SU-DHL-6 (cell line): ENCODE results near the gene LRRFIP1.

Experiments used
- H2AFZ ChIP-seq: fragments of 200-600 bp; sonication (generic); 2 replicates; pipeline ENCODE4 v1.6.1; 2014; ENCODE audit warnings: low read depth, mild to moderate bottlenecking, moderate library complexity, mixed read lengths, antibody characterized with exemption, low read length; ENCODE audit not compliant: severe bottlenecking
- H3F3A ChIP-seq: fragments of 200-600 bp; shearing (Covaris generic); 2 replicates; pipeline ENCODE4 v1.6.0; 2016; ENCODE audit warnings: antibody characterized with exemption, mild to moderate bottlenecking; ENCODE audit not compliant: insufficient read depth
- H3K27ac ChIP-seq: fragments of 200-600 bp; sonication (generic); 2 replicates; pipeline ENCODE4 v1.5.1; 2016; ENCODE audit warnings: low read depth, mild to moderate bottlenecking, low read length, moderate library complexity, mixed read lengths
- H3K27me3 ChIP-seq: fragments of 200-600 bp; sonication (generic), shearing (Covaris generic); 2 replicates; pipeline ENCODE4 v1.6.0; 2014; ENCODE audit warnings: mild to moderate bottlenecking, low read length
- H3K36me3 ChIP-seq: fragments of 200-600 bp; sonication (generic); 2 replicates; pipeline ENCODE4 v1.6.1; 2014; ENCODE audit warnings: mild to moderate bottlenecking, low read length, mixed read lengths
- H3K4me2 ChIP-seq: fragments of 300-600, 200-600 bp; shearing (Covaris generic), sonication (generic); 2 replicates; pipeline ENCODE4 v1.6.0; 2014; ENCODE audit warnings: low read length, low read depth, mild to moderate bottlenecking; ENCODE audit not compliant: poor library complexity, severe bottlenecking
- H3K4me3 ChIP-seq: fragments of 200-600 bp; sonication (generic); 2 replicates; pipeline ENCODE4 v1.5.1; 2014; ENCODE audit warnings: antibody characterized with exemption, low read length, mild to moderate bottlenecking, mixed read lengths; ENCODE audit not compliant: insufficient read depth, poor library complexity, severe bottlenecking
- H3K79me2 ChIP-seq: fragments of 200-600 bp; sonication (generic); 2 replicates; pipeline ENCODE4 v1.6.1; 2014; ENCODE audit warnings: mild to moderate bottlenecking, low read length, moderate library complexity; ENCODE audit not compliant: insufficient read depth
- H3K9ac ChIP-seq: fragments of 200-600 bp; sonication (generic); 2 replicates; pipeline ENCODE4 v1.7.0; 2014; ENCODE audit warnings: mild to moderate bottlenecking, low read length
- H3K9me2 ChIP-seq: fragments of 200-600 bp; sonication (generic); replicated peaks from 2 replicates; pipeline ENCODE4 v1.6.1; 2014; ENCODE audit warnings: low read length; ENCODE audit not compliant: insufficient read depth
- H3K9me3 ChIP-seq: fragments of 200-600 bp; sonication (generic); 2 replicates; pipeline ENCODE4 v1.6.1; 2014; ENCODE audit warnings: low read length, mixed read lengths; ENCODE audit not compliant: insufficient read depth
- H4K20me1 ChIP-seq: fragments of 200-600 bp; sonication (generic); 2 replicates; pipeline ENCODE4 v1.6.1; 2014; ENCODE audit warnings: low read depth, mild to moderate bottlenecking, antibody characterized with exemption, low read length, moderate library complexity, mixed read lengths
- CTCF ChIP-seq: fragments of 200-600 bp; sonication (generic); IDR thresholded peaks from one replicate; pipeline ENCODE4 v1.5.1; 2017; ENCODE audit warnings: antibody characterized with exemption, mild to moderate bottlenecking, low read length, moderate library complexity; ENCODE audit not compliant: insufficient read depth, poor library complexity, severe bottlenecking
- EZH2phosphoT487 ChIP-seq: fragments of 200-600 bp; sonication (generic), shearing (Covaris generic); conservative IDR thresholded peaks from 2 replicates; pipeline ENCODE4 v1.6.1; 2018; ENCODE audit warnings: mild to moderate bottlenecking, antibody characterized with exemption, low read length, moderate library complexity, mixed read lengths

LRRFIP1 gene

GRCh38 chr2:237765875-237766274 is 138.5 kb downstream of the LRRFIP1 start:
- Histone ChIP-seq H3K9me2 (no peaks in the 10 kb centered on the region), H3K79me2 (no peaks in the 10 kb centered on the region), H3K4me2 (no peak overlapping the region), H3K27me3 (no peaks in the 10 kb centered on the region), H4K20me1 (no peaks in the 10 kb centered on the region), H3K9ac (no peak overlapping the region), H3K36me3 (no peaks in the 10 kb centered on the region), H3K27ac (no peak overlapping the region), H3F3A (no peaks in the 10 kb centered on the region), H3K9me3 (no peaks in the 10 kb centered on the region), H3K4me3 (no peak overlapping the region), H2AFZ (no peak overlapping the region)
- TF ChIP-seq EZH2phosphoT487 (no peak), CTCF (no peak)

- H3K79me2 ChIP-seq = no peaks in the 10 kb centered on the region
- no peak overlapping the region for H2AFZ ChIP-seq
- H3K36me3 ChIP-seq = no peaks in the 10 kb centered on the region
- no peak overlapping the region for H3K9ac ChIP-seq
- H3K9me2 ChIP-seq = no peaks in the 10 kb centered on the region
- no peaks in the 10 kb centered on the region for H4K20me1 ChIP-seq
- no peak overlapping the region for H3K4me3 ChIP-seq
- no peak overlapping the region for H3K27ac ChIP-seq
- H3K27me3 ChIP-seq = no peaks in the 10 kb centered on the region
- H3K9me3 ChIP-seq = no peaks in the 10 kb centered on the region
- no peaks in the 10 kb centered on the region for H3F3A ChIP-seq
- H3K4me2 ChIP-seq = no peak overlapping the region
- TF ChIP-seq CTCF = no peak
- no peak for TF ChIP-seq EZH2phosphoT487
These were observed 139.0 kb downstream of the LRRFIP1 start for GRCh38 chr2:237766340-237766739.

GRCh38 chr2:237772513-237772912 is 145.1 kb downstream of the LRRFIP1 start:
- Histone ChIP-seq H3K36me3 (no peaks in the 10 kb centered on the region), H3K4me3 (no peak overlapping the region)

More at GRCh38 chr2:237772513-237772912, 145.1 kb downstream of the LRRFIP1 start:
- Histone ChIP-seq H3K4me2 (no peak overlapping the region), H3F3A (no peaks in the 10 kb centered on the region), H3K27ac (no peak overlapping the region), H3K9ac (no peak overlapping the region), H3K79me2 (no peaks in the 10 kb centered on the region), H3K9me3 (no peaks in the 10 kb centered on the region), H3K27me3 (no peaks in the 10 kb centered on the region), H4K20me1 (no peaks in the 10 kb centered on the region), H2AFZ (no peak overlapping the region), H3K9me2 (no peaks in the 10 kb centered on the region)
- TF ChIP-seq EZH2phosphoT487 (no peak), CTCF (no peak)
